ENCODE results near the gene C6orf62. TPM values are rescaled to one million over a fixed set of nuclear protein-coding genes. Genes with fewer than 3 reads are reported as not detected.

The C6orf62 gene
- polyA plus RNA-seq, 1 of the 3 experiments (the other 2 are of a cell fraction), result 36.0 TPM

DNA sequence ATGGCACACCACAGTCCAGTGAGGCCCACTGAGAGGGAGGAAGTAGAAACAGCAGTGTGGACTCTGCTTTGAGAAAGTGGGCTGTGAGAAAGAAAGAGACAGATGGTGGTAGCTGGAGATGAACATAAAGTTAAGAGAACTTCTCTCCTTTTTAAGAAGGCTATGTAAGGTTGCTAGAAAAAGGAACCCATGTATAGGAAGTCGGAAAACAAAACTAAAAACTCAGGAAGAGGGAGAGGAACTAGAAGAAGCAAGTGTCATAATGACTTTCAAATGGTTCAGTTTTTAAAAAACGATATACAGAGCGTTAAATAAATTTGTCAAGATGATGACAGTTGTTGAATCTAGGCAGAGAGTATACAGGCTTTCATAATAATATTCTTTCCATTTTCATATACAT lies 30.3 kb upstream of the C6orf62 start:
- Histone ChIP-seq H3K4me3 (ENCODE audit: low read depth in 2 of 2, low read length in 1 of 2) (no peak overlapping the region), H2AFZ (ENCODE audit: low read depth) (no peak overlapping the region), H3K27ac (ENCODE audit: low read depth in 2 of 2, low read length in 1 of 2) (no peak overlapping the region), H3K9me3 (no peaks in the 10 kb centered on the region), H3K27me3 (ENCODE audit: insufficient read depth) (no peaks in the 10 kb centered on the region), H3K36me3 (replicated peaks in 1 of 2; ENCODE audit: control insufficient read depth in 1 of 2, insufficient read depth in 2 of 2, low read length in 1 of 2) (no peaks in the 10 kb centered on the region), H3K79me2 (ENCODE audit: insufficient read depth) (no peaks in the 10 kb centered on the region), H4K20me1 (ENCODE audit: insufficient read depth) (no peaks in the 10 kb centered on the region), H3K4me1 (ENCODE audit: control insufficient read depth in 1 of 2, insufficient read depth in 2 of 2, low read depth in 1 of 2, low read length in 1 of 2) (0 out of 4 replicates have a peak, but pooled peaks cover 0 to under 1% of the 10 kb centered on the region in 2 experiments), H3F3A (replicated peaks; ENCODE audit: insufficient read depth) (peaks cover 2% of the 10 kb centered on the region), H3K9me2 (no peaks in the 10 kb centered on the region), H3K9ac (no peak overlapping the region), H3K4me2 (no peak overlapping the region)
- 79% methylated on average over 3 of the region's 3 CpGs for WGBS (ENCODE audit: low lambda C conversion rate)
- POLR2A ChIA-PET, result no interaction called here
- CTCF ChIA-PET, result no interaction called here
- TF ChIP-seq POLR2AphosphoS5 (IDR thresholded peaks at IDR 0.05; ENCODE audit: low read depth, low read length) (no peak), RFX5 (IDR thresholded peaks at IDR 0.05; ENCODE audit: low read length) (no peak), EP300 (IDR thresholded peaks at IDR 0.05; ENCODE audit: borderline replicate concordance in 1 of 2, low read depth in 1 of 2, low read length in 1 of 2) (no peak), RXRA (IDR thresholded peaks at IDR 0.05; ENCODE audit: borderline replicate concordance, low read depth) (no peak), TCF12 (IDR thresholded peaks at IDR 0.05) (no peak), MAX (IDR thresholded peaks at IDR 0.05; ENCODE audit: low read depth) (no peak)
- TF ChIP-seq, protein P1, sequence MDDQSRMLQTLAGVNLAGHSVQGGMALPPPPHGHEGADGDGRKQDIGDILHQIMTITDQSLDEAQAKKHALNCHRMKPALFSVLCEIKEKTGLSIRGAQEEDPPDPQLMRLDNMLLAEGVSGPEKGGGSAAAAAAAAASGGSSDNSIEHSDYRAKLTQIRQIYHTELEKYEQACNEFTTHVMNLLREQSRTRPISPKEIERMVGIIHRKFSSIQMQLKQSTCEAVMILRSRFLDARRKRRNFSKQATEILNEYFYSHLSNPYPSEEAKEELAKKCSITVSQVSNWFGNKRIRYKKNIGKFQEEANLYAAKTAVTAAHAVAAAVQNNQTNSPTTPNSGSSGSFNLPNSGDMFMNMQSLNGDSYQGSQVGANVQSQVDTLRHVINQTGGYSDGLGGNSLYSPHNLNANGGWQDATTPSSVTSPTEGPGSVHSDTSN (IDR thresholded peaks at IDR 0.05), result no peak
- TF ChIP-seq, protein P2, sequence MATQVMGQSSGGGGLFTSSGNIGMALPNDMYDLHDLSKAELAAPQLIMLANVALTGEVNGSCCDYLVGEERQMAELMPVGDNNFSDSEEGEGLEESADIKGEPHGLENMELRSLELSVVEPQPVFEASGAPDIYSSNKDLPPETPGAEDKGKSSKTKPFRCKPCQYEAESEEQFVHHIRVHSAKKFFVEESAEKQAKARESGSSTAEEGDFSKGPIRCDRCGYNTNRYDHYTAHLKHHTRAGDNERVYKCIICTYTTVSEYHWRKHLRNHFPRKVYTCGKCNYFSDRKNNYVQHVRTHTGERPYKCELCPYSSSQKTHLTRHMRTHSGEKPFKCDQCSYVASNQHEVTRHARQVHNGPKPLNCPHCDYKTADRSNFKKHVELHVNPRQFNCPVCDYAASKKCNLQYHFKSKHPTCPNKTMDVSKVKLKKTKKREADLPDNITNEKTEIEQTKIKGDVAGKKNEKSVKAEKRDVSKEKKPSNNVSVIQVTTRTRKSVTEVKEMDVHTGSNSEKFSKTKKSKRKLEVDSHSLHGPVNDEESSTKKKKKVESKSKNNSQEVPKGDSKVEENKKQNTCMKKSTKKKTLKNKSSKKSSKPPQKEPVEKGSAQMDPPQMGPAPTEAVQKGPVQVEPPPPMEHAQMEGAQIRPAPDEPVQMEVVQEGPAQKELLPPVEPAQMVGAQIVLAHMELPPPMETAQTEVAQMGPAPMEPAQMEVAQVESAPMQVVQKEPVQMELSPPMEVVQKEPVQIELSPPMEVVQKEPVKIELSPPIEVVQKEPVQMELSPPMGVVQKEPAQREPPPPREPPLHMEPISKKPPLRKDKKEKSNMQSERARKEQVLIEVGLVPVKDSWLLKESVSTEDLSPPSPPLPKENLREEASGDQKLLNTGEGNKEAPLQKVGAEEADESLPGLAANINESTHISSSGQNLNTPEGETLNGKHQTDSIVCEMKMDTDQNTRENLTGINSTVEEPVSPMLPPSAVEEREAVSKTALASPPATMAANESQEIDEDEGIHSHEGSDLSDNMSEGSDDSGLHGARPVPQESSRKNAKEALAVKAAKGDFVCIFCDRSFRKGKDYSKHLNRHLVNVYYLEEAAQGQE (IDR thresholded peaks at IDR 0.05; ENCODE audit: low read depth, low read length), result no peak
- TF ChIP-seq, protein P3, sequence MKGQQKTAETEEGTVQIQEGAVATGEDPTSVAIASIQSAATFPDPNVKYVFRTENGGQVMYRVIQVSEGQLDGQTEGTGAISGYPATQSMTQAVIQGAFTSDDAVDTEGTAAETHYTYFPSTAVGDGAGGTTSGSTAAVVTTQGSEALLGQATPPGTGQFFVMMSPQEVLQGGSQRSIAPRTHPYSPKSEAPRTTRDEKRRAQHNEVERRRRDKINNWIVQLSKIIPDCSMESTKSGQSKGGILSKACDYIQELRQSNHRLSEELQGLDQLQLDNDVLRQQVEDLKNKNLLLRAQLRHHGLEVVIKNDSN (IDR thresholded peaks at IDR 0.05; ENCODE audit: borderline replicate concordance, low read depth), result no peak
- DNase-seq, result no peak

GRCh38 chr6:24744911-24745310 lies 26.0 kb upstream of the C6orf62 start:
- 92% methylated on average over 5 of the region's 5 CpGs for WGBS (ENCODE audit: low lambda C conversion rate)
- H3K4me3 ChIP-seq (ENCODE audit: low read depth in 2 of 2, low read length in 1 of 2), result no peak overlapping the region
- H4K20me1 ChIP-seq (ENCODE audit: insufficient read depth), result no peaks in the 10 kb centered on the region
- H3K9me3 ChIP-seq, result no peaks in the 10 kb centered on the region
- H3K79me2 ChIP-seq (ENCODE audit: insufficient read depth), result no peaks in the 10 kb centered on the region
- H3K27ac ChIP-seq (ENCODE audit: low read depth in 2 of 2, low read length in 1 of 2), result no peak overlapping the region
- H3K4me1 ChIP-seq (ENCODE audit: control insufficient read depth in 1 of 2, insufficient read depth in 2 of 2, low read depth in 1 of 2, low read length in 1 of 2), result peaks cover 0 to 15% of the 10 kb centered on the region in 2 experiments; a peak in 2 of 4 replicates
- no peak for DNase-seq
- no peaks in the 10 kb centered on the region for H3K36me3 ChIP-seq (replicated peaks in 1 of 2; ENCODE audit: control insufficient read depth in 1 of 2, insufficient read depth in 2 of 2, low read length in 1 of 2)
- CTCF ChIA-PET, result interaction anchor here (1.6 kb wide), 1 partner anchor 10 kb away, joined by 5 read pairs; no protein-coding TSS in a partner anchor
- no peak overlapping the region for H3K4me2 ChIP-seq
- no peaks in the 10 kb centered on the region for H3K27me3 ChIP-seq (ENCODE audit: insufficient read depth)
- POLR2A ChIA-PET, result no interaction called here
- H2AFZ ChIP-seq (ENCODE audit: low read depth), result no peak overlapping the region
- H3K9ac ChIP-seq, result no peak overlapping the region
- H3K9me2 ChIP-seq, result no peaks in the 10 kb centered on the region
- peaks cover 26% of the 10 kb centered on the region for H3F3A ChIP-seq (replicated peaks; ENCODE audit: insufficient read depth)
- TF ChIP-seq MAX (IDR thresholded peaks at IDR 0.05; ENCODE audit: low read depth) (no peak), TAF1 (IDR thresholded peaks at IDR 0.05; ENCODE audit: borderline replicate concordance, low read depth, low read length) (no peak), GABPA (IDR thresholded peaks at IDR 0.05; ENCODE audit: low read depth) (no peak), EP300 (IDR thresholded peaks at IDR 0.05; ENCODE audit: borderline replicate concordance in 1 of 2, low read depth in 1 of 2, low read length in 1 of 2) (no peak), IRF3 (IDR thresholded peaks at IDR 0.05; ENCODE audit: low read depth, low read length) (no peak), NRF1 (IDR thresholded peaks at IDR 0.05; ENCODE audit: low read depth, low read length) (no peak), TCF12 (IDR thresholded peaks at IDR 0.05) (no peak), CHD2 (IDR thresholded peaks at IDR 0.05; ENCODE audit: low read length, partially characterized antibody) (no peak), CTCF (IDR thresholded peaks at IDR 0.05) (no peak), EZH2phosphoT487 (IDR thresholded peaks at IDR 0.05; ENCODE audit: borderline replicate concordance, low read depth) (no peak)
- TF ChIP-seq, protein P3 (IDR thresholded peaks at IDR 0.05; ENCODE audit: borderline replicate concordance, low read depth), result no peak
